Iris pigment epithelial cell (primary cell): ENCODE measurements around the gene TCAP.
A peak's percentile ranks its signal among the peaks of the same experiment; 100 is the strongest.

Experiments
- DNase-seq: peaks from one replicate; pipeline ENCODE4 v3.0.0-alpha.2; 2011; ENCODE audit warnings: low read depth

TCAP gene

DNA sequence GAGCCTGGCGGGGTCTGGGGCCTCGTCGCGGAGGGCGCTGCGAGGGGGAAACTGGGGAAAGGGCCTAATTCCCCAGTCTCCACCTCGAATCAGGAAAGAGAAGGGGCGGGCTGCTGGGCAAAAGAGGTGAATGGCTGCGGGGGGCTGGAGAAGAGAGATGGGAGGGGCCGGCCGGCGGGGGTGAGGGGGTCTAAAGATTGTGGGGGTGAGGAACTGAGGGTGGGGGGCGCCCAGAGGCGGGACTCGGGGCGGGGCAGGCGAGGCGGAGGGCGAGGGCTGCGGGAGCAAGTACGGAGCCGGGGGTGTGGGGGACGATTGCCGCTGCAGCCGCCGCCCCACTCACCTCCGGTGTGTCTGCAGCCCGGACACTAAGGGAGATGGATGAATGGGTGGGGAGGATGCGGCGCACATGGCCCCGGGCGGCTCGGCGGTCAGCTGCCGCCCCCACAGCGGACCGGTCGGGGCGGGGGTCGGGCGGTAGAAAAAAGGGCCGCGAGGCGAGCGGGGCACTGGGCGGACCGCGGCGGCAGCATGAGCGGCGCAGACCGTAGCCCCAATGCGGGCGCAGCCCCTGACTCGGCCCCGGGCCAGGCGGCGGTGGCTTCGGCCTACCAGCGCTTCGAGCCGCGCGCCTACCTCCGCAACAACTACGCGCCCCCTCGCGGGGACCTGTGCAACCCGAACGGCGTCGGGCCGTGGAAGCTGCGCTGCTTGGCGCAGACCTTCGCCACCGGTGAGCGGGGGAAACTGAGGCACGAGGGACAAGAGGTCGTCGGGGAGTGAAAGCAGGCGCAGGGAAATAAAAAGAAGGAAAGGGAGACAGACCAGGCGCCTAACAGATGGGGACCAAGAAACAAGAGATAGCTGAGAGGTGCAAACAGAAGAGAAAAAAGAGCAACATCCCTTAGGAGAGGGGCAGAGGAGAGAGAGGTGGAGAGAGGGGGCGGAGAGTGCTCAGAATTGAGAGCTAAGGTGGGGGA, 3.1 kb downstream of the TCAP start, which contains the start of gene PNMT:
Gene PNMT, plus strand, starts transcription at position 509 of the 980 bp plus-strand sequence. Its CDS starts 23 bp downstream, at position 532.
- DNase-seq = peak; percentile 53

DNA sequence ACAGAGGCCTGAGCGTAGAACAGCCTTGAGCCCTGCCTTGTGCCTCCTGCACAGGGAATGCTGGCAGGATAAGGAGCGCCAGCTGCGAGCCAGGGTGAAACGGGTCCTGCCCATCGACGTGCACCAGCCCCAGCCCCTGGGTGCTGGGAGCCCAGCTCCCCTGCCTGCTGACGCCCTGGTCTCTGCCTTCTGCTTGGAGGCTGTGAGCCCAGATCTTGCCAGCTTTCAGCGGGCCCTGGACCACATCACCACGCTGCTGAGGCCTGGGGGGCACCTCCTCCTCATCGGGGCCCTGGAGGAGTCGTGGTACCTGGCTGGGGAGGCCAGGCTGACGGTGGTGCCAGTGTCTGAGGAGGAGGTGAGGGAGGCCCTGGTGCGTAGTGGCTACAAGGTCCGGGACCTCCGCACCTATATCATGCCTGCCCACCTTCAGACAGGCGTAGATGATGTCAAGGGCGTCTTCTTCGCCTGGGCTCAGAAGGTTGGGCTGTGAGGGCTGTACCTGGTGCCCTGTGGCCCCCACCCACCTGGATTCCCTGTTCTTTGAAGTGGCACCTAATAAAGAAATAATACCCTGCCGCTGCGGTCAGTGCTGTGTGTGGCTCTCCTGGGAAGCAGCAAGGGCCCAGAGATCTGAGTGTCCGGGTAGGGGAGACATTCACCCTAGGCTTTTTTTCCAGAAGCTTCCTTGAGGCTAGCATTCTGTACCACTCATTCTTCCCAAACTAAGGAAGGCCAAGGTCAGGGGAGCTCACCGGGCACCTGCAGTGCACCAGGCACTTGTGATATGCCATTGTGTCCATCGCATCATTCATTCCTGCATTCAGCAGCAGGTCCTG, 5.0 kb downstream of the TCAP start:
- DNase-seq = no peak

DNA sequence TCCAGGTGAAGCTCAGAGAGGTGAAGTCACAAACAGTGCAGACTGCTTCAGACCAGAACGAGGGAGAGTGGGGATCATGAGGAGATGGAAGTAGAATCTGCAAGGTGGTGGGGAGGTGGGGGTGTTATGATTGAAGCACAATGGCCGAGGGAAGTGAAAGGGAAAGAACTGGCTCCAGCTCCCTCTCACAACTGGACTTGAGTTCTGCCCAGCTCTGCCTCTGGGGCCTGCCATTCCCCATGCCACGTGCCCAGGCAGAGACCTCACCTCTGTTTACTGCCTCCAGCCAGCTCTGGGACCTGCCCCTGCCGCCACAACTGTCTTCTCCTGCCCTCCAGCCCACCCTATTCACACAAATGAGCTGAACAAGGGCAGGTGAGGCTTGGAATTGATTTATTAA, 5.6 kb downstream of the TCAP start:
- no peak for DNase-seq

DNA sequence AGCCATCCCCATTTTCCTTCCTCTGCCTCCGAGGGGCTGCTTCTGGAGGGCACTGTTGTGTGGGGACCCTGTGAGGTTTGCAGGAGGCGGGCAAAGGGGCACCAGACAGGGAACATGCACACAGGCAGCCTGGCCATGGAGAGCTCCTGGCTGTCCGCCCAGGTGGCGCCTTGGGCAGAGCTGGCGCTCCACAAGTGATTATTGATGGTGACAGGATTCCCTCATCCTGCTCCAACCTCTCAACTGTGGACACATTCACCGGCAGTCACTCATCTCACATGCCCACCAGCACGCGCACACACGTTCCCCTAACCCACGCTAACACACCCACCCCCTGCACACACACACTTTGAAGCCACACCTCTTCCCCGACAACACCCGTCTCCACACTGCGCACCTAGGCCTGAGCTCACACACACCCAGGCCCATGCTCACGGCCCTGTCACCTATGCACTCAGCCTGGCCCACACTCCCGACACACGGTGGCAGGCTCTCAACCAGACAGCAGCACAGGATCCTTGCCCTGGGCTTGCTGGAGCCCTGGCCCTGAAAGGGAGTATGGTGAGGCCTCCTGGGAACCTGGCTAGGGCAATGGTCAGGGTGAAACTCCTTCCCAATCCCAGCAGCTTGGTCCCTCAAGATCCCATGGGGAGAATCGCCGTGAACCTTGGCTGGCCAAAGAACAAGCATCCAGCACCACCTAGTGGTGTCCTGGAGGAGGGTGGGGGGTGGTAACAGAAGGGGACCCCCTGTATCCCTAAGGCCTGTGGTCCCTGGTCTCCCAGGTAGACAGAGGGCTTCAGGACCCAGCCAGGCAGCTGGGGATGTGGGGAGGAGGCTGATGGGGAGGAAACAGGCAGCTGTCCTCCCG, 6.7 kb downstream of the TCAP start:
- peak; percentile 30 for DNase-seq

DNA sequence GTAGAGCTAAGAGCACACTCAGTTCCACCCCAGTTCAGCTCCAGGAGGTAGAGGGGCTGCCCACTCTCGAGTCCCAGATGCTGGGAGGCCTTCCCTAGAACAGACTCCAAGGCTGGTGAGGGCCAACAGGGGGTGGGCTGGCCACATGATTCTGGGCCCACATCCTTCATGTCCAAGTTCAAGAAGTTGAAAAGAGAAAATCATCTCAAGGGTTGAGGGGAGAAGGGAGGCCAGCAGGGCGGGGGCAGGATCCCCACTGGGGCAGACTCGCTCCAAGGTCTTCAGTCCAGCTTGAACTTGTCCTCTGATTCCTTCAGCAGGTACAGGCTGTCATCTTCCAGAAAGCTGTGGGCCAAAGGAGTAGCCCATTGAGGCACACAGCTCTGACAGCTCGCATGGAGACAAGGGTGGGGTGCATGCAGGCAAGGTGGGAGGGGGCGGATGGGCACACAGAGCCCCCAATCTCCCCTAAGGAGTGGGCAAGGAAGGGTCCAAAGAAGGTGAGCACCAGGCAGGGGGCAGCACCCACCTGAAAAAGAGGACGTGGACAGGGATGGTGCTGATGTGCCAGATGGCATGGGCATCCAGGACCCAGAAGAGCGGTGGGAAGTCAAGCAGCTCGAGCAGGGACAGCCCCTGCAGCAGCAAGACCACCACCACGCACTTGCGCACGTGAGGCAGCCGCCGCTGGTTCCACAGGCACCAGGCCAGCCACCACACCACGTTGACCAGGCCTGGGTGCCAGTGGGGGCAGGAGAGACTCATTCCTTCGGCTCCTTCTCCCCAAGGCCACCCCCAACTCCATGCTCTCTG, 7.6 kb downstream of the TCAP start:
- DNase-seq = no peak

DNA sequence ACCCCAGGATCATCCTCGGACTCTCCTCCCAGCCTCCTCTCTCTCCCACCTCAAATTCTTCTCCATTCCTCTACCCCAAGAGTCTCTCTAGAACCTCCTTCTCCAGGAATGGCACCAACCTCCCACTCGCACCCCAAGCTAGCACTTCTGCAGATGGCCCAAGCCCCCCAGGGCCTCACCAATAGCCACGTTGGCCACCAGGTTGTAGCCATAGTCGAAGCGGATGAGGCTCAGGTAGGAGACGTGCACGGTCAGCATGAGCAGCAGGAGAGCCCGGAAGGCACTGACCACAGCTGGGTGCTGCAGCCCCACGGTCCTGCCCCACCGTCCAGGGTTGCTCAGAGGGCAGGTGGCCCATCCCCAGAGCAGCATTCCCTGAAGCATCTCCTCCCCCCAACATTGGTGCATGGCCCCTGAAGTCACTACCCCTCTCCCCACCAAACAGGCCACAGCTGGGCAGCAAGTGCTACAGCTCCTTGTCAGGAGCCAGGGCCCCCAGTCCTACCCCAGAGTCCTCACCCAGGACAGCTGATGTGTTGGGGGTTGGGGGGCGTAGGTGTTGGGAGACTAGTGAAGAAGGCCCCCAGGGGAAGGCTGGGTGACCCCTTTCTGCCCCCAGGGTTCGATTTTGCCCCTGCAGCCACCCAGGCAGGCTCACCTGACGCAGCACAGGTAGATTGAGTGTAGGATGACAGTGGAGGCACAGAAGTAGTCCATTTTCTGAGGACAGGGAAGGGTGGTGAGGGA, 8.4 kb downstream of the TCAP start:
- no peak for DNase-seq

DNA sequence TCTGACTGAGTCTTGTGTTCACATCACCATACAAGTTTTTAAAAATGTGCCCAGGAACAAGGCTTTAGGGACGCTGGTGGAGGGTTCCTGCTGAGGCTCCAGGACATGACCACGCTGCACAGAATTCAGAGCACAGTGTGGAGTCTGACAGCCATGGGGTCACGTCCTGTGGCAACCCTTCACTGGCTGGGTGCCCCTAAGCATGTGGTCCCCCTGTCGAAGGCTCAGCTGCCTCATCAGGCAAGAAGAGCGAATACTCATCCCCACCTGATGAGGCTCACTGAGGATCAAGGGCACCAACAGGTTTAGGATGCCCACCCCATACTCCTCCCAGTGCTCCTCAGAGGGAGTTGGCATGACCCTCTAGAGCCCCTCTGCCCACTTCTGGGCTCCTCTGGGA, 9.0 kb downstream of the TCAP start:
- no peak for DNase-seq

DNA sequence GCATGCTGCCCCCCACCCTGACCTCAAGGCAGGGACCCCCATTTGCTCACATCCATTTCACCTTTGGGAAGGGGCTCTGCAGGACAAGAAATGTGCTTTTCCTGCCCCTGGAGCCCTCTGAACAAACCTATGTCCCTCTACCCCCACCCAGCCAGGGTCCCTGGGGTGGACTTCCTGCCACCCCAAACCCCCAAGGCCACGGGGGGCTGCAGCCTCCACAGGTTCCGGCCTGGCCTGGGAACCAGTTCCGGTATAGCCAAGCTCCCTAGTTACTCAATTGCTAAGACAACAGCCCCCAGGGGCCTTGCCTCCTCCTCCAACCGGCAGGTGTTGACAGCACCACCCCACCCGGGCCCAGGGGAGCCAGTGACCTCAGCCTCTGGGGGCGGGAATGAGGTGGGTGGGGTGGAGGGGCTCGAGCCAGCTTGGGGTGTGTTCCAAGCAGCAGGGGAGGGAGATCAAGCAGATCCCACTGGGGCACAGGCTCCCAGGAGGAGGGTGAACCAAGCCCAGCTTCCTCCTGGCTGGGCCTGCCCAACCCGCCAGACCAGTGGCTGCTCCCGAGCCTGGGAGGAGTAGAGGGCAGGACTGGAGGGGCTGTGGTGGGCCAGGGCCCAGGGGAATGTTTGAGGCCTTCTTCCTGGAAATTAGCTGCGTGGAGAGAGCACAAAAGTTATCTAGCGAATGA, 9.7 kb downstream of the TCAP start:
- no peak for DNase-seq

DNA sequence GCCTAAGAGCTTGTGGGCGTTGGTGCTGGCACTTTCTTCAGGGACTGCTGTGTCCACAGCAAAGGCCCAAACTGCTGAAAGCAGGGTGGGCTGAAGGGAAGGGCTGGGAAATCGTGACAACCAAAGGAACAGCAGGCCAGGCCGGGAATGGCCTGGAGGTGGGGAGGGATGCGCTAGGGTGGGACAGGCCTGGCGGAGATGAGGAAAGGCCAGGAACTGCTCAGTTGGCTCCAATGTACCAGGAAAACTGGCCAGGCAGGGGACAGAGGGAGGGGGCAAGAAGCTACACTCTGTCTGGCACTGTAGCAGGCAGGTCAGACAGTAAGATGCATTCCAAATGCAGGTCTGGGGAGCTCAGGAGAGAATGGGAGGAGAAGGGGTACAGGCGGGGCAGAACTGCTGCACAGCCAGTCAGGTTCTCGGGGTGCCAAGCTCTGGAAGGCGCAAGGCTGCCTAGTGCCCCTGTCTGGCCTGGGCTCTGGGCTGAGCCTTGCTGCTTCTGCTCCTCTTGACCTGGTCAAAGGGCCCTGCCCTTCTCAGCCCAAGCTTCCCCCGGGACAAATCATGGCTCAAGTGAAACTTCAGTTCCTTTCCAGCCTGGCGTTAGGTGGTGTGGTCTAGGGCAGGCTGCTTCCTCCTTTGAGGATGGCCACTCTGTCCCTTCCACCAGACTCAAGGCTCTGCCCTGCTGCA, 10.4 kb downstream of the TCAP start:
- DNase-seq = no peak

DNA sequence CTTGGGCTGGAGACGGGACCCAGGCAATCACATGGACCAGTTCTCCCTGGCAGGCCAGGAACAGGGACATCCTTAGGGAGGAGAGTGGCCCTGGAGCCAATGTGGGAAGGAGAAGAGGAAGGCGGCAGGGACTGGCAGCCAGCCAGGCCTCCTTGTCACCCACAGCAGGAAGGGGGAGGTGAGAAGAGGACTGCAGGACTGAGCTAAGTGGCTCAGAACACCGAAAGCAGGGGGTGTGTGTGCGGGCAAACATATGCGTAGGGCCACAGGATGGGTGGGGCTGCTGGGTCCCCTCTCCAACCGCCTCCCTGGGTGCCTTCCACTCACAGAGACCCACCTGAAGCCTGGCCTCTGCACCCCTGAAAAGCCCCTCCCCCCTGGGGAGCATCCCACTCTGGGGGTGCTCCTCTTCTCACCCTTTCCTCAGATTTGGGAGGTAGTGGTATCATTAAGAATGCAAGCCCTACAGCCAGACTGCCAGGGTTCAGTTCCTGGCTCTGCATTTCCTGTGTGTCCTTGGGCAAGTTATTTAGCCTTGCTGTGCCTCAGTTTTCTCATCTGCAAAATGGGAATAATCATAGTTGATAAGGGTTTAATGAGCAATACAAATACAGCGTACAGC, 11.2 kb downstream of the TCAP start:
- no peak for DNase-seq

DNA sequence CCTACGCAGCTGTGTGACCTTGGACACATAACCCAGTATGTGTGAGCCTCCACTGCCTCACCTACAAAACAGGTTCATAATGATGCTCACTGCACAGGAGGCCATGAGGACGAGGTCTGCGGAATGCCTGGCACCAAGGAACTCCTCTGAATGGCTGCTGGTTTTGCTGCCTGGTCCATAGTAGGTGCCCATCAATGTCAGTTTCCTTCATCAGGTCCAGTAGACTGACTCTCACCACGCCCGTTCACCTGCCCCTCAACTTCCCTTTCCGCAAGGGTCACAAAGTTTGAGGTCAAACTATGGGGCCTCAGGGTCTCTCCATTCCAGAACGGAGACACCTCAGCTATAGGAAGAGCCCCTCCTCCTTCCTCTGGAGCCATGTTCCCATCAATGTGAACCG, 11.9 kb downstream of the TCAP start:
- no peak for DNase-seq

DNA sequence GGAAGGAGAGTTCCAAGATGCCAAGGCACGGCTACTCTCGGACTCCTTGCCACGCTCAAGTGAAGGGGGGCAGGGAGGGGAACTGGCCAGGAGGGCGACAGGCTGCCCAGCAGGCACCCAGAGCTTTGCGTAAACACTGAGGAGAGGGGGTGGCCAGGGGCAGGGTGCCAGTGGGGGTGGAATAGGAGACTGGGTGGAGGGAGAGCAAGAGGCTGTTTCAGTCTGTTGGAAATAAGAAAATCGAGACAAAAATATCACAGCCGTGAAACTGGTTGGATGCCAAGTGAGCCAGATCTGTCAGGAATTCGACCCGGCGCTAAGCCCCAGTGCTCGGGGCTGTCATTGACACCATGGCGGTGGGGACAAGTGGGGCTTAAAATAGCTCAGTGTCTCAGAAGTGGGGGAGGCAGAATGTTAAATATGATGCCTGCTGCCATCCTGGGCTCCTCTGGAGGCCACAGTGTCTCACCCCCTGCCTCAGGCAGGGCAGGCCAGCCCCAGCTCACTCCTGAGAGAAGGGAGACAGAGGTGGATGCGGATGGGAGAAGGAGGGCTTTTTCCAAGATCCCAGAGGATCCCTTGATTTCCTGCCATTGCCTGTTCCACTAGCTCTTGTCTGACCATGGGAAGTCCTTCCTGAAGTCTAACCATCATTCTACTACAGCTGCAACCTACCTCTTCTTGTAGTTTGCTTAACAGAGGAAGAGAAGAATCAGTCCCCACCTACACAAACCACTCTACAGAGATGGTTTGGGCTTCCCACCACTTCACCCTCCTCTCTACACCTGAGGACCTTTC, 12.6 kb downstream of the TCAP start:
- DNase-seq = no peak

DNA sequence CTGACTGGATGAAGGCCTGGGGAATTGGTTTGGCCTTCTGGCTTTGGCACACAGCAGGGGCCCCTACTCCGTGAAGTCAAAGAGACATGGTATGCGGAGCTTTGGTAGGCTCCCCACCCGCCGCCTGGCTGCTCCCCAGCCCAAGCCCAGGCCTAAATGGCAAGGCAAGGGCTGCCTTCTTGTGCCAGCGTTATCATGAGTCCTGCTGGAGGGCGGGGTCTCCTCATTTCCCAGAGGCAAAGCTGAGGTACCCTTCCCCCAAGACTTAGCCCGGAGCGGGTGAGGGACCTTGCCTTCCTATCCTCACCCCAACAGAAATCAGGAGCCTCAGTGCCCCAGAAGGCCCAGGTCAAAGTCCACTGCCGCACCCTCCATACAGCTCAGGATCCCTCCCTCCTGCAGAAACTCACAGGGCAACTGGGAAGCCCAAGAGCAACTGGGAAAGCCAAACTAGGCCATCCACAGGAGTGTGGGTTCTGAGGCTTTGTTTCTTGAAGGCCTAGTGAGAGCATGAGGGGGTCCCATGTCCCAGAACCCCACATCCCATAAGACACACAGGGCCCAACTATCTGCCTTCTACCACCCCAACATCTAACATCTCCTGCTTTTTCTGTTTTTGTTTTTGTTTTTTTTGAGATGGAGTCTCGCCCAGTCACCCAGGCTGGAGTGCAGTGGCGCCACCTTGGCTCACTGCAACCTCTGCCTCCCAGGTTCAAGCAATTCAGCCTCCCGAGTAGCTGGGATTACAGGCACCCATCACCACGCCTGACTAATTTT, 13.4 kb downstream of the TCAP start:
- no peak for DNase-seq

DNA sequence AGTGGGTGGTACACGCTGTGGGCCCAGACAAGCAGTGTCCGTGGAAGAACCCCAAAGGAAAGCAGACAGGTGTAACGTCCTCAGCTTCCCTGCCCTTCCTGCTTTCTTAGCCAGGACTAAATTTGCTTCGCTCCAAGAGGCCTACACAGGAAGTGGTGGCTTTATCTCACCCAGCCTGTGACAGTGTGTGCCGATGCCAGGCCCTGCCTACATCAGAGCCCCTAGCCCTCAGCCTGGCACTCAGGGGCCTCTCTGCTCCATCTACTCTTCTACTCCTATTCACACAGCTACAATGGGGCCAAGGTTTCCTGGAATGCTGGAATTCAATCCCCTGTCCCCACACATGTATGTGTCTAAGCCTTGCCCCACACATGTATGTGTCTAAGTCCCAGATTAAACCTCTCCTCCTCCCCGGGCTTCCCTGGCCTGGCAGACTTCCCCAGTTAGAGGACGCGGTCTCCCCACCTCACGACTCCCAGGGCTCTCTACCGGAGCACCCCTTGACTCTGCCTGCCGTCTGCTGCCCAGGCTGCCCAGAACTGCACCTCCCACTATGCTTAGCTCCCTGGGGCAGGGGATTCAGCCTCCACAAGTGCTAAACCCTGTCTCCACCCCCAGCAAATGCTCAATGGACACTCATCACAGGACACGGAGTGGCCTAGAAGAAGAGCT, 14.5 kb downstream of the TCAP start:
- DNase-seq = no peak

DNA sequence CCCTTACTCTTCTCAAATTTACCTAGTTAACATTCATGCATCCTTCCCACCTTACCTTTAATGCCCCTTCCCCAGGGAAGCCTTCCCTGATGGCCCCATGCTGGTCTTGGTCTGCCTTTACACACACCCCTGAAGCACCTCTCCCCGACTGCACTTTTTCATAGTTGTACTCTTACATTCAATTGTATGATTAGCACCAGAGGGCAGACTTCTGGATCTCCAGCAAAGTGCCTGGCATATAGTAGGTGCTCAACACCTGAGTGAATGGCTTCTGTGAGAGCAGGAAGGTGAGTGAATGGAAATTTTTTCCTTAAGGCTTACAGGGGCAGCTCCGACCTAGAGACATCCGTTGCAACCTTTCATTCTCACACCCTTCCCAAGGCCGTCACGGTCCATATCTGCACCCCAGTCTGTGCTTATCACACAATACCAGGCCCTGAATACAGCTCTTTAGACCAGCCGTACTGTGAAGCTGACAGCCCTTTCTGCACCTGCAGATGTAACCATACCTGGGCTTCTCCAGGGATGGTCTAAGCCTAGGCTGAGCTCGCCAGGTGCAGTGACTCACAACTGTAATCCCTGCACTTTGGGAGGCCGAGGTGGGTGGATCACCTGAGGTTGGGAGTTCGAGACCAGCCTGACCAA, 18.3 kb downstream of the TCAP start:
- no peak for DNase-seq
